GM23248 (cell line): Measurements from ENCODE around the gene COG5.

Experiments
- EZH2 ChIP-seq: fragments of 200-600 bp; sonication (generic); IDR thresholded peaks from 2 replicates; pipeline ENCODE4 v1.6.1; 2018; ENCODE audit warnings: antibody characterized with exemption, mild to moderate bottlenecking; ENCODE audit not compliant: insufficient read depth, poor library complexity, severe bottlenecking
- EZH2phosphoT487 ChIP-seq: fragments of 200-600 bp; sonication (generic); IDR thresholded peaks from 2 replicates; pipeline ENCODE4 v1.6.1; 2018; ENCODE audit warnings: antibody characterized with exemption, moderate library complexity, mild to moderate bottlenecking, low read depth; ENCODE audit not compliant: insufficient read depth

DNA sequence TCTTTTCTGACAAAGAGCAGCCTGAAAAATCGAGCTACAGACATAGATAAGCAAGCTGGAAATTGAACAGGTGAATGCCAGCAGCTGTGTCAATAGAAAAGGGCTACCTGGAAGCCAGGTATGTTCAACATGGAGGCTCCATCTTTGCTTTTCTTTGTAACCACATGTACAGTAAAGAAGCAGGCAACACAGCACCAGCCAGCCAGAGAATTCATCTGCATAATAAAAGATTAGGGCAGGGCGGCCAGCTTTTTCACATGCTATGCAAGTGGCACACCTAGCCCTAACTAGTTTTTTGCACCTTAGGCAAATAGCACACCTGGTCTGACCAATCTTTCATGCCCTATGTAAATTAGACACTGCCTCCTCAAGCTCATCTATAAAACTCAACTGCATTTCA, 25.7 kb downstream of the COG5 start:
- no peak for TF ChIP-seq EZH2phosphoT487
- TF ChIP-seq EZH2, result no peak
